ENCODE results near the gene OR52W1.

The OR52W1 gene

GRCh38 chr11:6199174-6199810, at the start of gene OR52W1:
Gene OR52W1 (plus strand): TSS chr11:6199224. CDS start chr11:6199224, 0 bp downstream.
- no peak for DNase-seq (ENCODE audit: low spot score)

GRCh38 chr11:6151117-6151516, 47.9 kb upstream of the OR52W1 start:
- DNase-seq (ENCODE audit: low spot score): no peak

GRCh38 chr11:6152126-6152525, 46.9 kb upstream of the OR52W1 start:
- DNase-seq (ENCODE audit: low spot score): no peak

GRCh38 chr11:6156628-6157359, 42.2 kb upstream of the OR52W1 start:
- DNase-seq (ENCODE audit: low spot score): no peak

- no peak for DNase-seq (ENCODE audit: low spot score)
Observed at GRCh38 chr11:6170226-6170625, 28.8 kb upstream of the OR52W1 start, which contains the start of gene OR52B2. Gene OR52B2 (minus strand): TSS chr11:6170326. CDS start chr11:6170326, 0 bp downstream.

GRCh38 chr11:6175440-6175839, 23.6 kb upstream of the OR52W1 start:
- DNase-seq (ENCODE audit: low spot score): no peak

GRCh38 chr11:6191742-6192141, 7.3 kb upstream of the OR52W1 start:
- DNase-seq (ENCODE audit: low spot score): no peak

- peak; percentile 3 for DNase-seq (ENCODE audit: low spot score)
Observed at GRCh38 chr11:6194065-6194581, 4.9 kb upstream of the OR52W1 start.

- DNase-seq (ENCODE audit: low spot score): peak; percentile 27
Observed at GRCh38 chr11:6196396-6196795, 2.6 kb upstream of the OR52W1 start.

GRCh38 chr11:6197466-6198200, 1.4 kb upstream of the OR52W1 start:
- DNase-seq (ENCODE audit: low spot score): no peak

GRCh38 chr11:6200975-6201374, 2.0 kb downstream of the OR52W1 start:
- DNase-seq (ENCODE audit: low spot score): peak; percentile 31

- DNase-seq (ENCODE audit: low spot score): peak; percentile 32
Observed at GRCh38 chr11:6201481-6201880, 2.5 kb downstream of the OR52W1 start.

- DNase-seq (ENCODE audit: low spot score): no peak
Observed at GRCh38 chr11:6202041-6202440, 3.0 kb downstream of the OR52W1 start.

GRCh38 chr11:6203327-6203726, 4.3 kb downstream of the OR52W1 start:
- peak; percentile 31 for DNase-seq (ENCODE audit: low spot score)

- DNase-seq (ENCODE audit: low spot score): no peak
Observed at GRCh38 chr11:6204706-6205105, 5.7 kb downstream of the OR52W1 start.

GRCh38 chr11:6205366-6205765, 6.3 kb downstream of the OR52W1 start, which contains the start of gene C11orf42:
Gene C11orf42 (plus strand): TSS chr11:6205557. CDS start chr11:6205616, 59 bp downstream.
- no peak for DNase-seq (ENCODE audit: low spot score)

- no peak for DNase-seq (ENCODE audit: low spot score)
Observed at GRCh38 chr11:6206456-6207180, 7.6 kb downstream of the OR52W1 start.

GRCh38 chr11:6209801-6210200, 10.8 kb downstream of the OR52W1 start:
- DNase-seq (ENCODE audit: low spot score): no peak

GRCh38 chr11:6210274-6210955, 11.4 kb downstream of the OR52W1 start:
- DNase-seq (ENCODE audit: low spot score): no peak

- DNase-seq (ENCODE audit: low spot score): no peak
Observed at GRCh38 chr11:6214530-6214929, 15.5 kb downstream of the OR52W1 start.

- no peak for DNase-seq (ENCODE audit: low spot score)
Observed at GRCh38 chr11:6216501-6216900, 17.5 kb downstream of the OR52W1 start.

All from CD4-positive, alpha-beta T cell treated with Interleukin-2 at 100 ng/mL for 4 hours (primary cell).